ENCODE measurements around the gene DGUOK.

The DGUOK gene

GRCh38 chr2:73918856-73919255 is 7.8 kb upstream of the DGUOK start:
- DNase-seq (ENCODE audit: low read depth in 1 of 2, low spot score in 1 of 2), result no peak
- in situ Hi-C loops (cut with HindIII; ENCODE audit: low pct_unique_long_range_greater_than_20kb, low sequenced_read_pairs), result no loop called here
- TF ChIP-seq JUND (IDR thresholded peaks at IDR 0.05; ENCODE audit: low read depth), result no peak

GRCh38 chr2:73919596-73920228 is 7.0 kb upstream of the DGUOK start:
- TF ChIP-seq JUND (IDR thresholded peaks at IDR 0.05; ENCODE audit: low read depth), result no peak
- DNase-seq (ENCODE audit: low read depth in 1 of 2, low spot score in 1 of 2), result no peak

GRCh38 chr2:73920577-73921545 is 5.8 kb upstream of the DGUOK start:
- DNase-seq (ENCODE audit: low read depth in 1 of 2, low spot score in 1 of 2), result peak in 1 of 2 experiments; percentile 39
- TF ChIP-seq JUND (IDR thresholded peaks at IDR 0.05; ENCODE audit: low read depth), result no peak
- in situ Hi-C loops (cut with HindIII; ENCODE audit: low pct_unique_long_range_greater_than_20kb, low sequenced_read_pairs), result no loop called here

More at GRCh38 chr2:73919596-73920228, 7.0 kb upstream of the DGUOK start:
- in situ Hi-C loops (cut with HindIII; ENCODE audit: low pct_unique_long_range_greater_than_20kb, low sequenced_read_pairs), result no loop called here

GRCh38 chr2:73921581-73921980 is 5.1 kb upstream of the DGUOK start:
- TF ChIP-seq JUND (IDR thresholded peaks at IDR 0.05; ENCODE audit: low read depth), result no peak
- in situ Hi-C loops (cut with HindIII; ENCODE audit: low pct_unique_long_range_greater_than_20kb, low sequenced_read_pairs), result no loop called here
- DNase-seq (ENCODE audit: low read depth in 1 of 2, low spot score in 1 of 2), result no peak

GRCh38 chr2:73922681-73923080 is 4.0 kb upstream of the DGUOK start:
- no peak for TF ChIP-seq JUND (IDR thresholded peaks at IDR 0.05; ENCODE audit: low read depth)
- DNase-seq (ENCODE audit: low read depth in 1 of 2, low spot score in 1 of 2), result peak in 1 of 2 experiments; percentile 28
- in situ Hi-C loops (cut with HindIII; ENCODE audit: low pct_unique_long_range_greater_than_20kb, low sequenced_read_pairs), result no loop called here

GRCh38 chr2:73925033-73925704 is 1.5 kb upstream of the DGUOK start:
- DNase-seq (ENCODE audit: low read depth in 1 of 2, low spot score in 1 of 2), result peak in 1 of 2 experiments; percentile 77
- in situ Hi-C loops (cut with HindIII; ENCODE audit: low pct_unique_long_range_greater_than_20kb, low sequenced_read_pairs), result no loop called here
- TF ChIP-seq JUND (IDR thresholded peaks at IDR 0.05; ENCODE audit: low read depth), result no peak

- no peak for TF ChIP-seq JUND (IDR thresholded peaks at IDR 0.05; ENCODE audit: low read depth)
- in situ Hi-C loops (cut with HindIII; ENCODE audit: low pct_unique_long_range_greater_than_20kb, low sequenced_read_pairs), result no loop called here
- DNase-seq (ENCODE audit: low read depth in 1 of 2, low spot score in 1 of 2), result peak in 1 of 2 experiments; percentile 31
Observed at GRCh38 chr2:73925853-73926492, 707 bp upstream of the DGUOK start.

- no peak for DNase-seq (ENCODE audit: low read depth in 1 of 2, low spot score in 1 of 2)
- in situ Hi-C loops (cut with HindIII; ENCODE audit: low pct_unique_long_range_greater_than_20kb, low sequenced_read_pairs), result no loop called here
- TF ChIP-seq JUND (IDR thresholded peaks at IDR 0.05; ENCODE audit: low read depth), result no peak
Observed at GRCh38 chr2:73927344-73927743, 664 bp downstream of the DGUOK start.

GRCh38 chr2:73928963-73929347 is 2.3 kb downstream of the DGUOK start:
- no peak for DNase-seq (ENCODE audit: low read depth in 1 of 2, low spot score in 1 of 2)
- in situ Hi-C loops (cut with HindIII; ENCODE audit: low pct_unique_long_range_greater_than_20kb, low sequenced_read_pairs), result no loop called here
- no peak for TF ChIP-seq JUND (IDR thresholded peaks at IDR 0.05; ENCODE audit: low read depth)

- DNase-seq (ENCODE audit: low read depth in 1 of 2, low spot score in 1 of 2), result no peak
- no peak for TF ChIP-seq JUND (IDR thresholded peaks at IDR 0.05; ENCODE audit: low read depth)
- in situ Hi-C loops (cut with HindIII; ENCODE audit: low pct_unique_long_range_greater_than_20kb, low sequenced_read_pairs), result no loop called here
Observed at GRCh38 chr2:73930386-73930785, 3.7 kb downstream of the DGUOK start.

GRCh38 chr2:73931531-73932500 is 5.1 kb downstream of the DGUOK start:
- DNase-seq (ENCODE audit: low read depth in 1 of 2, low spot score in 1 of 2), result no peak
- in situ Hi-C loops (cut with HindIII; ENCODE audit: low pct_unique_long_range_greater_than_20kb, low sequenced_read_pairs), result no loop called here
- TF ChIP-seq JUND (IDR thresholded peaks at IDR 0.05; ENCODE audit: low read depth), result no peak
